Measurements from ENCODE around the gene BTBD16.

BTBD16 gene

GRCh38 chr10:122374859-122375678 lies 104.0 kb downstream of the BTBD16 start:
- no peak for TF ChIP-seq CTCF (IDR thresholded peaks at IDR 0.05; ENCODE audit: low read depth, low read length)
- DNase-seq (ENCODE audit: extremely low read depth, low read depth) = no peak

GRCh38 chr10:122375679-122376160 lies 104.6 kb downstream of the BTBD16 start:
- no peak for TF ChIP-seq CTCF (IDR thresholded peaks at IDR 0.05; ENCODE audit: low read depth, low read length)
- DNase-seq (ENCODE audit: extremely low read depth, low read depth) = no peak

- DNase-seq (ENCODE audit: extremely low read depth, low read depth) = no peak
- no peak for TF ChIP-seq CTCF (IDR thresholded peaks at IDR 0.05; ENCODE audit: low read depth, low read length)
Observed at GRCh38 chr10:122376364-122376961, 105.4 kb downstream of the BTBD16 start.

- no peak for TF ChIP-seq CTCF (IDR thresholded peaks at IDR 0.05; ENCODE audit: low read depth, low read length)
Observed at GRCh38 chr10:122379041-122379440, 107.9 kb downstream of the BTBD16 start.

GRCh38 chr10:122379537-122379936 lies 108.4 kb downstream of the BTBD16 start:
- DNase-seq (ENCODE audit: extremely low read depth, low read depth) = no peak
- no peak for TF ChIP-seq CTCF (IDR thresholded peaks at IDR 0.05; ENCODE audit: low read depth, low read length)

More at GRCh38 chr10:122379041-122379440, 107.9 kb downstream of the BTBD16 start:
- no peak for DNase-seq (ENCODE audit: extremely low read depth, low read depth)

GRCh38 chr10:122380703-122381102 lies 109.6 kb downstream of the BTBD16 start:
- DNase-seq (ENCODE audit: extremely low read depth, low read depth) = no peak
- no peak for TF ChIP-seq CTCF (IDR thresholded peaks at IDR 0.05; ENCODE audit: low read depth, low read length)

- DNase-seq (ENCODE audit: extremely low read depth, low read depth) = no peak
- no peak for TF ChIP-seq CTCF (IDR thresholded peaks at IDR 0.05; ENCODE audit: low read depth, low read length)
Observed at GRCh38 chr10:122381680-122382079, 110.6 kb downstream of the BTBD16 start.

Data from AG09319 (cell line).